HepG2 (cell line): ENCODE data around the gene EDEM3. TPM values are rescaled to one million over a fixed set of nuclear protein-coding genes. Genes with fewer than 3 reads are reported as not detected.

ENCODE experiments used
- ATAC-seq: fragments of 200-7000 bp; cut with Tn5 transposase; 3 replicates; pipeline ENCODE4 v1.9.1; 2020; ENCODE audit warnings: mild to moderate bottlenecking, moderate library complexity
- BruUV-seq: library from RNA; stranded (reverse); fragments of 400-500 nt; replicated peaks from 2 replicates; lab custom pipeline; 2021; lab: Mats Ljungman, UMichigan
- CTCF ChIA-PET: fragments of 300-600 bp; formaldehyde crosslinking; extraction: SDS; loops from one replicate; lab custom pipeline; 2021; ENCODE audit warnings: low total read pairs, inconsistent platforms, low intra/inter-chr PET ratio; lab: Yijun Ruan, JAX
- POLR2A ChIA-PET: fragments of 350-600 bp; sonication (Branson Sonifier 250); formaldehyde crosslinking; loops from one replicate; lab custom pipeline; 2020; ENCODE audit warnings: antibody characterized with exemption, inconsistent platforms; lab: Yijun Ruan, JAX
- DNase-seq: peaks from one replicate; pipeline ENCODE4 v3.0.0-alpha.2; 2015; ENCODE audit warnings: low spot score
- FAIRE-seq: peaks from 3 replicates; lab custom pipeline; 2011; peaks lifted over from hg19 to GRCh38; lab: Jason Lieb, UNC
- H2AFZ ChIP-seq: one replicate; pipeline ENCODE4 v1.6.1; 2011; ENCODE audit warnings: low read length, inconsistent platforms
- H3K27ac ChIP-seq: fragments of 300-600 bp; 3 replicates; pipeline ENCODE4 v1.8.0; 2011; ENCODE audit warnings: mixed run types, mild to moderate bottlenecking, mixed read lengths, low read length, inconsistent platforms; ENCODE audit not compliant: insufficient read depth; ENCODE audit errors: extremely low read length
- H3K27me3 ChIP-seq, 2 experiments: fragments of 200-600 bp in 1 of 2; 2 replicates in 1 of 2; 3 replicates in 1 of 2; pipeline versions ENCODE4 v1.6.0 to v1.8.0; 2011; ENCODE audit warnings: low read length in 2 of 2, mild to moderate bottlenecking in 2 of 2, moderate library complexity in 2 of 2, inconsistent platforms in 1 of 2; ENCODE audit not compliant: insufficient read depth in 2 of 2, control insufficient read depth in 1 of 2
- H3K36me3 ChIP-seq, 2 experiments: fragments of 200-600 bp in 1 of 2; replicated peaks in 1 of 2; 2 replicates in 1 of 2; 3 replicates in 1 of 2; pipeline versions ENCODE4 v1.5.1 to v1.8.0; 2011; ENCODE audit warnings: low read length in 2 of 2, inconsistent platforms in 1 of 2; ENCODE audit not compliant: insufficient read depth in 2 of 2, control insufficient read depth in 1 of 2
- H3K4me1 ChIP-seq: 2 replicates; pipeline ENCODE4 v1.5.1; 2012; ENCODE audit warnings: low read length, inconsistent platforms; ENCODE audit not compliant: insufficient read depth
- H3K4me2 ChIP-seq: 2 replicates; pipeline ENCODE4 v1.6.0; 2011; ENCODE audit warnings: low read depth, low read length, inconsistent platforms
- H3K4me3 ChIP-seq, 3 experiments: fragments of 200-600 bp in 1 of 3; sonication (generic), shearing (Covaris generic) in 1 of 3; replicated peaks in 1 of 3; 2 replicates each; pipeline ENCODE4 v1.5.1; 2011 to 2016; ENCODE audit warnings: low read length in 3 of 3, inconsistent platforms in 2 of 3, low read depth in 2 of 3, mild to moderate bottlenecking in 2 of 3, control low read depth in 1 of 3, mixed read lengths in 1 of 3; ENCODE audit not compliant: insufficient read depth in 1 of 3
- H3K79me2 ChIP-seq: one replicate; pipeline ENCODE4 v1.6.1; 2011; ENCODE audit warnings: low read length, inconsistent platforms; ENCODE audit not compliant: insufficient read depth
- H3K9ac ChIP-seq: 2 replicates; pipeline ENCODE4 v1.6.0; 2011; ENCODE audit warnings: mild to moderate bottlenecking, low read depth, low read length, inconsistent platforms; ENCODE audit not compliant: insufficient read depth
- H3K9me3 ChIP-seq: 2 replicates; pipeline ENCODE4 v1.5.1; 2012; ENCODE audit warnings: mild to moderate bottlenecking, low read length
- H4K20me1 ChIP-seq: 2 replicates; pipeline ENCODE4 v1.6.0; 2011; ENCODE audit warnings: inconsistent platforms, mild to moderate bottlenecking, low read length, moderate library complexity; ENCODE audit not compliant: insufficient read depth
- PCBP1 ChIP-seq: fragments of 200-400 bp; formaldehyde crosslinking; IDR thresholded peaks from 2 replicates; pipeline ENCODE4 v1.6.1; 2017; ENCODE audit warnings: mild to moderate bottlenecking, low read depth, low read length, borderline replicate concordance
- PHF21A ChIP-seq: sonication (generic); formaldehyde crosslinking; IDR thresholded peaks from 2 replicates; pipeline ENCODE4 v1.5.0; 2020; ENCODE audit warnings: mild to moderate bottlenecking, missing genetic modification reagents
- POLR2A ChIP-seq, 2 experiments: IDR thresholded peaks; 2 replicates each; pipeline ENCODE4 v1.6.1; 2011; ENCODE audit warnings: low read depth in 2 of 2, low read length in 2 of 2, mild to moderate bottlenecking in 1 of 2, moderate library complexity in 1 of 2; ENCODE audit not compliant: insufficient read depth in 1 of 2
- RAD51 ChIP-seq: fragments of 450-650 bp; IDR thresholded peaks from 2 replicates; pipeline ENCODE4 v1.6.1; 2016; ENCODE audit warnings: borderline replicate concordance
- SIX4 ChIP-seq: sonication (generic); formaldehyde crosslinking; IDR thresholded peaks from 2 replicates; pipeline ENCODE4 v1.4.0; 2020; ENCODE audit warnings: missing genetic modification reagents
- SOX5 ChIP-seq: IDR thresholded peaks from 2 replicates; pipeline ENCODE4 v1.6.1; 2016; ENCODE audit warnings: borderline replicate concordance
- SP1 ChIP-seq, 2 experiments: fragments of 450-650 bp in 1 of 2; sonication (generic) in 1 of 2; formaldehyde crosslinking in 1 of 2; IDR thresholded peaks; 2 replicates each; pipeline versions ENCODE4 v1.4.0 to v1.6.1; 2016 to 2020; ENCODE audit warnings: missing genetic modification reagents in 1 of 2
- SPEN ChIP-seq: sonication (generic); formaldehyde crosslinking; IDR thresholded peaks from 2 replicates; pipeline ENCODE4 v1.5.1; 2020; ENCODE audit warnings: low read depth, mild to moderate bottlenecking, missing genetic modification reagents
- YEATS2 ChIP-seq: sonication (generic); formaldehyde crosslinking; IDR thresholded peaks from 2 replicates; pipeline ENCODE4 v1.4.0; 2020; ENCODE audit warnings: missing genetic modification reagents, borderline replicate concordance
- ZNF343 ChIP-seq: sonication (generic); formaldehyde crosslinking; IDR thresholded peaks from 2 replicates; pipeline ENCODE4 v1.4.0; 2020; ENCODE audit warnings: mild to moderate bottlenecking, missing genetic modification reagents
- ZNF432 ChIP-seq: sonication (generic); formaldehyde crosslinking; IDR thresholded peaks from 2 replicates; pipeline ENCODE4 v1.5.0; 2020; ENCODE audit warnings: missing genetic modification reagents, mild to moderate bottlenecking, borderline replicate concordance
- ZNF44 ChIP-seq: sonication (generic); formaldehyde crosslinking; IDR thresholded peaks from 2 replicates; pipeline ENCODE4 v1.5.1; 2020; ENCODE audit warnings: mild to moderate bottlenecking, missing genetic modification reagents
- ZNF7 ChIP-seq: IDR thresholded peaks from 2 replicates; pipeline ENCODE4 v1.6.1; 2016; ENCODE audit warnings: missing biosample characterization, missing genetic modification reagents
- ZNF777 ChIP-seq: sonication (generic); formaldehyde crosslinking; IDR thresholded peaks from 2 replicates; pipeline ENCODE4 v1.4.0; 2020; ENCODE audit warnings: missing genetic modification reagents
- ZNF781 ChIP-seq: sonication (generic); formaldehyde crosslinking; IDR thresholded peaks from 2 replicates; pipeline ENCODE4 v1.5.1; 2020; ENCODE audit warnings: borderline replicate concordance, mild to moderate bottlenecking, missing genetic modification reagents; ENCODE audit errors: not compliant biosample characterization
- ZSCAN29 ChIP-seq: sonication (generic); formaldehyde crosslinking; conservative IDR thresholded peaks from 2 replicates; pipeline ENCODE4 v1.4.0; 2020; ENCODE audit warnings: mild to moderate bottlenecking, missing genetic modification reagents
- WGBS: methylation state at CpG from one replicate; pipeline ENCODE4 v1.1.6; 2017; ENCODE audit warnings: low lambda C conversion rate; 5-methylcytosine and 5-hydroxymethylcytosine counted together
- in situ Hi-C: cut with HindIII; loops from 2 replicates; pipeline ENCODE4 v1.10.0; 2017; ENCODE audit warnings: low pct_unique_long_range_greater_than_20kb; ENCODE audit not compliant: extremely low pct_ligation_motif_present
- intact Hi-C: fragments of 100-400 bp; cut with micrococcal nuclease; formaldehyde crosslinking; loops from one replicate; pipeline ENCODE4 v1.10.0; 2022; ENCODE audit not compliant: unreplicated experiment
- polyA plus RNA-seq, 8 experiments: library from polyadenylated mRNA; depleted of rRNA in 3 of 8; stranded (reverse) in 7 of 8; unstranded in 1 of 8; fragments of >200 nt; fragmentation: Illumina TruSeq in 4 of 8; extraction: Trizol in 4 of 8; gene quantifications; 2 replicates each; pipeline versions ENCODE4 v1.2.1 to v1.2.3, GENCODE V29; 2011 to 2016; ENCODE audit warnings: low read depth in 4 of 8, missing spikeins in 1 of 8, mixed read lengths in 1 of 8; ENCODE audit not compliant: insufficient read depth in 1 of 8
- total RNA-seq, 5 experiments: library from RNA; depleted of rRNA; stranded (reverse); fragments of >200 nt; fragmentation: Illumina TruSeq; extraction: Trizol; gene quantifications; 2 replicates each; pipeline ENCODE4 v1.2.3, GENCODE V29; 2016; ENCODE audit warnings: low read depth in 1 of 5
- TF ChIP-seq, protein P1 (sequence below): IDR thresholded peaks from 2 replicates; pipeline ENCODE4 v1.6.1; 2016; ENCODE audit warnings: missing compliant biosample characterization, missing genetic modification reagents, borderline replicate concordance
- TF ChIP-seq, protein P2 (sequence below): sonication (generic); formaldehyde crosslinking; IDR thresholded peaks from 2 replicates; pipeline ENCODE4 v1.5.0; 2020; ENCODE audit warnings: missing genetic modification reagents
- TF ChIP-seq, protein P3 (sequence below): sonication (generic); formaldehyde crosslinking; IDR thresholded peaks from 2 replicates; pipeline ENCODE4 v1.8.1; 2023; ENCODE audit warnings: mild to moderate bottlenecking, inconsistent platforms, moderate library complexity, missing genetic modification reagents, borderline replicate concordance

The EDEM3 gene
- total and polyA plus RNA-seq, 2 of the 13 experiments (the other 11 are each of a cell fraction or from before 2014, with no cell fraction given): 13.1 to 18.2 TPM

DNA sequence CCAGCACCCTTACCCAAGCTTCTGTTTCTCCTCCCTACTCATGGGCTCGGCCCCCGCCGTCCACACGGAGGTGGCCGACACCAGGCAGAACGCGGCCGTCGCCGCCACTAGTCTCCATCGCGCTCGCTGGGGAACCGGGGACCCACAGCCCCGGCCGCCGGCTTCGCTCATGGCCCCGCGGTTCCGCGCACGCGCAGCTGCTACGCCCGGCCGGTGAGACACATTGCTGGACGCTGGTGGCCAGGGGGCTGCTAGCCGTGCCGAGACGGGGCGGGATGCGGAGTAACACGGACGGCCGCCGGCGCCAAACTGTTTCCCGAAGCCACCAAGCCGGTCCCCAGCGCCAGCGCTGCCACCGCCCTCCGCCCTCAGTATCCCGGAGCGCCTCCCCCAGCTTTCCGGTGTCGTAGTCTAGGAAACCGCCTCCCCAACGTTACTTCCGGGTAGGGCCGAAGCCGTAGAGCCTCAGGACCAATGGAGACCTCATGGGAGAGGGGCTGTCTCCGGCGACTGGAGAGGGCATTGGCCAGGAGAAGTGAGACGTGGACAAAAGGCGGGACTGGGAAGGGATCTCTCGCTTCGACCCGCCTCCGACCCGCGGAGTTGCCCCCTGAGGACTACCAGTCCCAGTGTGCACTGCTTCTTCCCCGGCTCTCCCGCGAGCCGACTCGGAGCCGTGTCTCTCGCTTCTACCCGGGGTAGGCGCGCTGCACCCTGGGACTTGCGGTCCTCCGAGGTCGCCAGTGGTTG is at the start of gene EDEM3 (continued):
- TF ChIP-seq SIX4 (CRISPR knock-in tag): no peak
- no peak; the same call in none of the 2 replicates for TF ChIP-seq YEATS2 (CRISPR knock-in tag)
- no peak for TF ChIP-seq ZNF44
- peak; percentile 94 for TF ChIP-seq ZNF777 (CRISPR knock-in tag)
- TF ChIP-seq PCBP1: peak; percentile 53; the same call in 1 of the 2 replicates
- peak; percentile 63 to 80 for TF ChIP-seq POLR2A (IDR thresholded peaks at IDR 0.05; ENCODE audit: insufficient read depth in 1 of 2, low read depth in 2 of 2, low read length in 2 of 2)
- TF ChIP-seq SP1 (IDR thresholded peaks at IDR 0.05): no peak
- peak; percentile 80; the same call in 1 of the 2 replicates for TF ChIP-seq SP1 (CRISPR knock-in tag; IDR thresholded peaks at IDR 0.05)

DNA sequence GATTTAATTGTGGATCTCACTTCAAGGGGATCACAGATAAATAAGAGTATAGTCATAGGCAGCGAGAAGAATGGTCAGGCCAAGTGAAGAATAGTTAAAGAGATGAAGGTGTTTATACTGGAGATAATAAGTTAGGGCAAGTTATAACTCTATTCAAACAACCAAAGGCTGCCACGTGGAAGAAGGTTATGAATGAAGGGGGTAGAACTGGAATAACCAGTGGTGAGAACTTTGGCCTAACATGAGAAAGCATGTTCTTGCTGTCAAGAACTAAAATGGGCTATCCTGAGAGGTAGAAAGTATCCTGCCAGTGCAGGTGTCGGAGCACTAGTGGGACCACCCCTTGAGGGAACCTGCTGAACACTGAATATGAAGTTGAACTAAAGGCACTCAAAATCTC is 49.6 kb upstream of the EDEM3 start:
- no peaks in the 10 kb centered on the region for H3K36me3 ChIP-seq
- H3K27me3 ChIP-seq: no peaks in the 10 kb centered on the region
- no TSS peak for BruUV-seq
- H3K79me2 ChIP-seq: no peaks in the 10 kb centered on the region
- FAIRE-seq (no peak), ATAC-seq (no peak), DNase-seq (no peak)
- H3K9me3 ChIP-seq: no peaks in the 10 kb centered on the region
- H3K27ac ChIP-seq: no peak overlapping the region
- no peak overlapping the region for H3K9ac ChIP-seq
- intact Hi-C loops: loop anchor here (2.0 kb wide), 1 partner anchor 877 kb away; no protein-coding TSS in a partner anchor
- H3K4me3 ChIP-seq: no peak overlapping the region
- WGBS: 18% methylated on average over 3 of the region's 3 CpGs
- CTCF ChIA-PET: no interaction called here
- POLR2A ChIA-PET: no interaction called here
- no peak overlapping the region for H2AFZ ChIP-seq
- in situ Hi-C loops: loop anchor here (25.0 kb wide), 1 partner anchor 883 kb away; no protein-coding TSS in a partner anchor
- peaks cover 9% of the 10 kb centered on the region for H3K4me1 ChIP-seq
- no peaks in the 10 kb centered on the region for H4K20me1 ChIP-seq
- no peak overlapping the region for H3K4me2 ChIP-seq
- TF ChIP-seq, protein P1, sequence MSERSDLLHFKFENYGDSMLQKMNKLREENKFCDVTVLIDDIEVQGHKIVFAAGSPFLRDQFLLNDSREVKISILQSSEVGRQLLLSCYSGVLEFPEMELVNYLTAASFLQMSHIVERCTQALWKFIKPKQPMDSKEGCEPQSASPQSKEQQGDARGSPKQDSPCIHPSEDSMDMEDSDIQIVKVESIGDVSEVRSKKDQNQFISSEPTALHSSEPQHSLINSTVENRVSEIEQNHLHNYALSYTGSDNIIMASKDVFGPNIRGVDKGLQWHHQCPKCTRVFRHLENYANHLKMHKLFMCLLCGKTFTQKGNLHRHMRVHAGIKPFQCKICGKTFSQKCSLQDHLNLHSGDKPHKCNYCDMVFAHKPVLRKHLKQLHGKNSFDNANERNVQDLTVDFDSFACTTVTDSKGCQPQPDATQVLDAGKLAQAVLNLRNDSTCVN: no peak
- TF ChIP-seq ZSCAN29 (CRISPR knock-in tag) (no peak), ZNF343 (no peak), ZNF432 (CRISPR knock-in tag) (no peak), ZNF777 (CRISPR knock-in tag) (no peak), SPEN (CRISPR knock-in tag) (no peak), RAD51 (no peak), PHF21A (CRISPR knock-in tag) (no peak), SOX5 (CRISPR knock-in tag) (no peak), ZNF7 (CRISPR knock-in tag) (no peak), ZNF781 (no peak)
- TF ChIP-seq, protein P2, sequence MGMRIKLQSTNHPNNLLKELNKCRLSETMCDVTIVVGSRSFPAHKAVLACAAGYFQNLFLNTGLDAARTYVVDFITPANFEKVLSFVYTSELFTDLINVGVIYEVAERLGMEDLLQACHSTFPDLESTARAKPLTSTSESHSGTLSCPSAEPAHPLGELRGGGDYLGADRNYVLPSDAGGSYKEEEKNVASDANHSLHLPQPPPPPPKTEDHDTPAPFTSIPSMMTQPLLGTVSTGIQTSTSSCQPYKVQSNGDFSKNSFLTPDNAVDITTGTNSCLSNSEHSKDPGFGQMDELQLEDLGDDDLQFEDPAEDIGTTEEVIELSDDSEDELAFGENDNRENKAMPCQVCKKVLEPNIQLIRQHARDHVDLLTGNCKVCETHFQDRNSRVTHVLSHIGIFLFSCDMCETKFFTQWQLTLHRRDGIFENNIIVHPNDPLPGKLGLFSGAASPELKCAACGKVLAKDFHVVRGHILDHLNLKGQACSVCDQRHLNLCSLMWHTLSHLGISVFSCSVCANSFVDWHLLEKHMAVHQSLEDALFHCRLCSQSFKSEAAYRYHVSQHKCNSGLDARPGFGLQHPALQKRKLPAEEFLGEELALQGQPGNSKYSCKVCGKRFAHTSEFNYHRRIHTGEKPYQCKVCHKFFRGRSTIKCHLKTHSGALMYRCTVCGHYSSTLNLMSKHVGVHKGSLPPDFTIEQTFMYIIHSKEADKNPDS (CRISPR knock-in tag): no peak
- TF ChIP-seq, protein P3, sequence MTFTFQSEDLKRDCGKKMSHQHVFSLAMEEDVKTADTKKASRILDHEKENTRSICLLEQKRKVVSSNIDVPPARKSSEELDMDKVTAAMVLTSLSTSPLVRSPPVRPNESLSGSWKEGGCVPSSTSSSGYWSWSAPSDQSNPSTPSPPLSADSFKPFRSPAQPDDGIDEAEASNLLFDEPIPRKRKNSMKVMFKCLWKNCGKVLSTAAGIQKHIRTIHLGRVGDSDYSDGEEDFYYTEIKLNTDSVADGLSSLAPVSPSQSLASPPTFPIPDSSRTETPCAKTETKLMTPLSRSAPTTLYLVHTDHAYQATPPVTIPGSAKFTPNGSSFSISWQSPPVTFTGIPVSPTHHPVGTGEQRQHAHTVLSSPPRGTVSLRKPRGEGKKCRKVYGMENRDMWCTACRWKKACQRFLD (CRISPR knock-in tag): no peak
